Stomach (tissue), 9 donors: ENCODE results near the gene CXCL6. TPM values are rescaled to one million over a fixed set of nuclear protein-coding genes. Genes with fewer than 3 reads are reported as not detected.

ENCODE experiments used
- DNase-seq, 2 donors: peaks; one replicate each; pipeline versions ENCODE4 v3.0.0 to v3.0.0-alpha.2; 2013 to 2019
- H3K27ac ChIP-seq, 5 donors: fragments of 200-600 bp in 4 of 5; sonication (generic) in 4 of 5; one replicate each; pipeline ENCODE4 v1.5.1; 2013 to 2019; ENCODE audit warnings: mild to moderate bottlenecking in 1 of 5, moderate library complexity in 1 of 5
- H3K27me3 ChIP-seq, 3 donors: fragments of 200-600 bp; sonication (generic); one replicate each; pipeline ENCODE4 v1.5.1; 2017 to 2019; ENCODE audit warnings: mixed run types in 1 of 3
- H3K36me3 ChIP-seq, 4 donors: fragments of 200-600 bp; sonication (generic); 1 replicate in 3 of 4; 2 replicates in 1 of 4; pipeline ENCODE4 v1.5.1; 2016 to 2019
- H3K4me1 ChIP-seq, 4 donors: fragments of 200-600 bp; sonication (generic); one replicate each; pipeline ENCODE4 v1.5.1; 2016 to 2019
- H3K4me3 ChIP-seq, 4 donors: fragments of 200-600 bp; sonication (generic) in 3 of 4; one replicate each; pipeline ENCODE4 v1.5.1; 2016 to 2019; ENCODE audit warnings: mild to moderate bottlenecking in 1 of 4
- H3K9me3 ChIP-seq, 4 donors: fragments of 200-600 bp; sonication (generic); one replicate each; pipeline ENCODE4 v1.5.1; 2016 to 2019
- EP300 ChIP-seq: sonication (generic); formaldehyde crosslinking; IDR thresholded peaks from one replicate; pipeline ENCODE4 v1.6.1; 2017; ENCODE audit warnings: antibody characterized with exemption
- POLR2A ChIP-seq, 4 donors: fragments of 450-650 bp; IDR thresholded peaks; one replicate each; pipeline ENCODE4 v1.6.1; 2016; ENCODE audit warnings: antibody characterized with exemption in 4 of 4, control low read depth in 2 of 4, mild to moderate bottlenecking in 1 of 4, moderate library complexity in 1 of 4
- POLR2AphosphoS5 ChIP-seq, 3 donors: sonication (generic); formaldehyde crosslinking; IDR thresholded peaks; one replicate each; pipeline ENCODE4 v1.6.1; 2016; ENCODE audit warnings: antibody characterized with exemption in 3 of 3
- WGBS, 5 donors: extraction: QIAGEN DNeasy Blood & Tissue Kit in 3 of 5; methylation state at CpG; one replicate each; pipeline versions ENCODE4 v1.1.5 to v1.1.7; 2013 to 2018; 5-methylcytosine and 5-hydroxymethylcytosine counted together
- intact Hi-C: fragments of 100-400 bp; cut with DNase I; formaldehyde crosslinking; loops from one replicate; pipeline ENCODE4 v1.15.1; 2023; ENCODE audit warnings: low total_unique reads
- polyA plus RNA-seq, 3 donors: library from polyadenylated mRNA; stranded (reverse); fragments of 200-250 nt; gene quantifications; one replicate each; pipeline ENCODE4 v1.2.3, GENCODE V29; 2013
- total RNA-seq, 5 donors: library from RNA; depleted of rRNA; stranded (reverse); fragments of >200 nt; gene quantifications; one replicate each; pipeline versions ENCODE4 v1.1.0 to v1.2.3, GENCODE V29; 2014 to 2016
- TF ChIP-seq, protein P1 (sequence below), 7 experiments: fragments of 450-650 bp in 4 of 7; fragments of 200-600 bp in 3 of 7; sonication (generic) in 3 of 7; IDR thresholded peaks; one replicate each; pipeline ENCODE4 v1.5.1; 2016 to 2019; ENCODE audit warnings: antibody characterized with exemption in 7 of 7, control low read depth in 2 of 7, mild to moderate bottlenecking in 1 of 7
- donor health status: healthy with polysubstance abuse.
- donor health status: Bipolar disorder and iron deficiency.
- donor health status: healthy.

The CXCL6 gene
- total and polyA plus RNA-seq, 8 donors: 0.18 to 4.7 (median 2.1) TPM; not detected in 3

DNA sequence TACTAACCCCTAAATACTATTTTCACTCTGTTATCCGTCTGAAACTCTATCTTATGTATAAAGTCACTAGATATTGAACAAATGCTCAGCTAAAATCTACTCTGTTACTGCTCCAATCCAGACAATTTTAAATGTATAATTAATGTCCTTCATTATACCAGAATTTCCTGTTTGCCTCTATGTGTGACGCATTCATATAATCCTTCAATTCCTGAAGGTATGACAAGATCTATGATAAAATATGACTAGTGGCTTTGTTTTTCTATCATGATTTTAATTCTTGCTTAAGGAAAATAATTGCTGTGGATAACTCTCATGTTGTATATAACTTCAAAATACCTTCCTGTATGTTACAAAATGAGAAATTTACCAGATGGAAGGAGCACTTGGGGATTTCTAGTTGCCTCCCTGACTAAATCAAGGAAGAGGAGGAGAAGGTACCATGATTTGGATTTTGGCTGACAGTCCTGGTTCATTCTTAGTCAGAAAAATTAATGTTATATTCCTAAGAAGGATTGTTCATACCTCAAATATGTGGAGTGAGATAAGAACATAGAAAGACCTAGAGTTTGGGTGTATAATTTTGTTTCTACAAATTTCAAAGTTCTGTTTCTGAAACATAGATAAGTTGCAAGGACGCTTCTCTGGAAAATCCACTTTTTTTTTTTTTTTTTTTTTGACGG is 4.9 kb downstream of the CXCL6 start:
- no peaks in the 10 kb centered on the region for H3K9me3 ChIP-seq
- DNase-seq: no peak
- no peaks in the 10 kb centered on the region for H3K36me3 ChIP-seq
- WGBS, 5 donors: 63 to 81% (median 73%) methylated on average over 4 of the region's 4 CpGs
- no peak overlapping the region for H3K27ac ChIP-seq
- peaks cover 0 to 17% (median 7%) of the 10 kb centered on the region in 3 donors for H3K27me3 ChIP-seq
- H3K4me1 ChIP-seq: peaks cover 6 to 11% (median 8%) of the 10 kb centered on the region in 4 donors
- no peak overlapping the region for H3K4me3 ChIP-seq
- TF ChIP-seq POLR2A (IDR thresholded peaks at IDR 0.05) (no peak), POLR2AphosphoS5 (IDR thresholded peaks at IDR 0.05) (no peak), EP300 (no peak)
- TF ChIP-seq, protein P1, sequence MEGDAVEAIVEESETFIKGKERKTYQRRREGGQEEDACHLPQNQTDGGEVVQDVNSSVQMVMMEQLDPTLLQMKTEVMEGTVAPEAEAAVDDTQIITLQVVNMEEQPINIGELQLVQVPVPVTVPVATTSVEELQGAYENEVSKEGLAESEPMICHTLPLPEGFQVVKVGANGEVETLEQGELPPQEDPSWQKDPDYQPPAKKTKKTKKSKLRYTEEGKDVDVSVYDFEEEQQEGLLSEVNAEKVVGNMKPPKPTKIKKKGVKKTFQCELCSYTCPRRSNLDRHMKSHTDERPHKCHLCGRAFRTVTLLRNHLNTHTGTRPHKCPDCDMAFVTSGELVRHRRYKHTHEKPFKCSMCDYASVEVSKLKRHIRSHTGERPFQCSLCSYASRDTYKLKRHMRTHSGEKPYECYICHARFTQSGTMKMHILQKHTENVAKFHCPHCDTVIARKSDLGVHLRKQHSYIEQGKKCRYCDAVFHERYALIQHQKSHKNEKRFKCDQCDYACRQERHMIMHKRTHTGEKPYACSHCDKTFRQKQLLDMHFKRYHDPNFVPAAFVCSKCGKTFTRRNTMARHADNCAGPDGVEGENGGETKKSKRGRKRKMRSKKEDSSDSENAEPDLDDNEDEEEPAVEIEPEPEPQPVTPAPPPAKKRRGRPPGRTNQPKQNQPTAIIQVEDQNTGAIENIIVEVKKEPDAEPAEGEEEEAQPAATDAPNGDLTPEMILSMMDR (IDR thresholded peaks at IDR 0.05): no peak
- intact Hi-C loops: no loop called here

DNA sequence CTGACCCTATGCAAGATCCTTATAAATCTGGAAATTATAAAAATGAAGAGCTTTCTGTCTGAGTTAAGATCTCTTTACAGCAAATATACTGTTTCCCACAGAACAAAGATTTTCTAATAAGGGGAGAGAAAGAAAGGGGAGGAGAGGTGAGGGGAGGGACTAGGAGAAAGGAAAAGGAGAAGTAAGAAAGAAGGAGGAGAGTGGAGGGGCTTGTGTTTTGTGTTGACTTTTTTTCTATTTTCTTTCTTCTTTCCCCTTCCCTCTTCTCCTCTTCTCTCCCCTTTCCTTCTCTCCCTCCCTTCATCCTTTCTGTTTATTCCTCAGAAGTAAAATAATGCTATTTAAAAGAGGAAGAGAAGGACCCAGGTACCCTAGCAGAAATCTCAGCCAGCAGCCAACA is 6.2 kb downstream of the CXCL6 start:
- no peak for DNase-seq
- H3K4me3 ChIP-seq: no peak overlapping the region
- H3K9me3 ChIP-seq: no peaks in the 10 kb centered on the region
- no peak for TF ChIP-seq EP300
- H3K27ac ChIP-seq: no peak overlapping the region
- no peaks in the 10 kb centered on the region for H3K36me3 ChIP-seq
- intact Hi-C loops: no loop called here
- peaks cover 0 to 2% (median 0%) of the 10 kb centered on the region in 4 donors for H3K4me1 ChIP-seq
- peaks cover 0 to 7% (median 0%) of the 10 kb centered on the region in 3 donors for H3K27me3 ChIP-seq

DNA sequence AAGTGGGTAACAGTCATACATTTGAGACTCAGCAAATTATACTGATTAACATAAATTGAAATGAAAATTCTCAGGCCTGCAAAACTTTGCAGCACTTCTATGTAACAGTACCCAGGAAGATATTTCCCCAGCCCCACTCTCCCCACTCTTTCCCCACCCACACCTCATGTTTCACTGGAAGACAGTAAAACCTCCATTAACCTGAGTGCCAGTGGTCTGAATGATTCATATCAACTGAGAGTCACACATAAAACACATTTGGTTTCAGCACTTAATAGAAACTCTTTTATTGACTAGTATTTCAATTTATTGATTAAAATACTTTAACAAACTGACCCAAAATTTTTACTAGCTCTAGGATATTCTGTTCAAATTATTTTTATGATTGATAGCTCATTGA is 6.9 kb downstream of the CXCL6 start:
- no peak for TF ChIP-seq POLR2A (IDR thresholded peaks at IDR 0.05)
- TF ChIP-seq, protein P1 (IDR thresholded peaks at IDR 0.05): no peak
- TF ChIP-seq POLR2AphosphoS5 (IDR thresholded peaks at IDR 0.05): no peak
- no peak for TF ChIP-seq EP300

DNA sequence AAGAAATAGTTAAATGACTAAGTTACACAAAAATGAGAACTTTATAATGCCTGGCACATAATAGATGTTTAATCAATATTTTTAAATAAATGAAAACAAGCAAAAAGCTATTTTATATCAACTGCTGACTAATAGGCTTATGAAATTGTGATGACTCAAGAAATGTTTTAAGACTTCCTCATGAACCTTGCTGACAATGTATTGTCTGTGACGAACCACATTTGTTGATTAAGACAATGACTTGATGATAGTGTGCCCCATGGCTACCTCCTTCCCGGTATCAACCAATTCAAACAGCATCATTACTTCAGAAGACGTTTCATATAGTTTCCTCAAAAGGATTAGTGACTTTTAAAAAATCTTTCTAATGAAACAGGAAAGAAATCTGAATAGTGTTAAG is 7.9 kb downstream of the CXCL6 start:
- Histone ChIP-seq H3K27me3 (peaks cover 0 to 2% (median 0%) of the 10 kb centered on the region in 3 donors), H3K27ac (no peak overlapping the region), H3K9me3 (no peaks in the 10 kb centered on the region), H3K4me1 (peaks cover 0 to 4% (median 0%) of the 10 kb centered on the region in 4 donors), H3K36me3 (no peaks in the 10 kb centered on the region), H3K4me3 (no peak overlapping the region)
- no peak for TF ChIP-seq EP300
- TF ChIP-seq, protein P1 (IDR thresholded peaks at IDR 0.05): no peak
- no peak for TF ChIP-seq POLR2AphosphoS5 (IDR thresholded peaks at IDR 0.05)
- no peak for TF ChIP-seq POLR2A (IDR thresholded peaks at IDR 0.05)
- intact Hi-C loops: no loop called here
- WGBS, 5 donors: 55 to 63% (median 59%) methylated on average over 3 of the region's 3 CpGs
- no peak for DNase-seq

More for the DNA sequence above, 6.9 kb downstream of the CXCL6 start:
- intact Hi-C loops: no loop called here
- Histone ChIP-seq H3K36me3 (no peaks in the 10 kb centered on the region), H3K27me3 (peaks cover 0 to 6% (median 0%) of the 10 kb centered on the region in 3 donors), H3K27ac (no peak overlapping the region), H3K9me3 (no peaks in the 10 kb centered on the region), H3K4me1 (peaks cover 0 to 4% (median 0%) of the 10 kb centered on the region in 4 donors), H3K4me3 (no peak overlapping the region)
- no peak for DNase-seq

DNA sequence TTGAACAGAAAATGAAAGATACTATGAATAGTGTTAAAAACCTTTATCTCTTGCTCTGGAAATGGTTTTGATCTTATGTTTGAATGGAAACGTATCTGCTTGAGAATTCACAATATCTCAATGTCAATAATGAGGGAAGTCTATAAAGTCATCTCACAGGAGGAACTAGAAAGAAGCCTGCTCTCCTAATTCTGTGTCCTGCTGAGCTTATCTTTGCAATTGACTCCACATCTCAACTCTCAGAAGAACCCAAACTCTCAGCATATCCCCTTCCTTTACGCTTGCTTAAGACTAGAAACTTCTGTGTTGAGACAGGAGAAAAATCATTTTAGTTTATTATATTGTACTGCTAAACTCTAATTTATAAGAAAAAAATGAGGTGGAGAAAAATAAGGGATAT is 8.3 kb downstream of the CXCL6 start:
- TF ChIP-seq POLR2A (IDR thresholded peaks at IDR 0.05) (no peak), POLR2AphosphoS5 (IDR thresholded peaks at IDR 0.05) (no peak), EP300 (no peak)
- TF ChIP-seq, protein P1 (IDR thresholded peaks at IDR 0.05): no peak
- Histone ChIP-seq H3K4me1 (peaks cover 0 to 4% (median 0%) of the 10 kb centered on the region in 4 donors), H3K27ac (no peak overlapping the region), H3K36me3 (no peaks in the 10 kb centered on the region), H3K9me3 (no peaks in the 10 kb centered on the region), H3K27me3 (no peaks in the 10 kb centered on the region), H3K4me3 (no peak overlapping the region)
- intact Hi-C loops: no loop called here
- WGBS, 5 donors: 56 to 70% (median 65%) methylated on average over 2 of the region's 2 CpGs
- DNase-seq: no peak
